HG03460 (cell line): Measurements from ENCODE around the gene MAEL.

Experiments
- ATAC-seq: cut with Tn5 transposase; IDR thresholded peaks from one replicate; pipeline ENCODE4 v1.9.1; 2021; ENCODE audit not compliant: unreplicated experiment

The MAEL gene

DNA sequence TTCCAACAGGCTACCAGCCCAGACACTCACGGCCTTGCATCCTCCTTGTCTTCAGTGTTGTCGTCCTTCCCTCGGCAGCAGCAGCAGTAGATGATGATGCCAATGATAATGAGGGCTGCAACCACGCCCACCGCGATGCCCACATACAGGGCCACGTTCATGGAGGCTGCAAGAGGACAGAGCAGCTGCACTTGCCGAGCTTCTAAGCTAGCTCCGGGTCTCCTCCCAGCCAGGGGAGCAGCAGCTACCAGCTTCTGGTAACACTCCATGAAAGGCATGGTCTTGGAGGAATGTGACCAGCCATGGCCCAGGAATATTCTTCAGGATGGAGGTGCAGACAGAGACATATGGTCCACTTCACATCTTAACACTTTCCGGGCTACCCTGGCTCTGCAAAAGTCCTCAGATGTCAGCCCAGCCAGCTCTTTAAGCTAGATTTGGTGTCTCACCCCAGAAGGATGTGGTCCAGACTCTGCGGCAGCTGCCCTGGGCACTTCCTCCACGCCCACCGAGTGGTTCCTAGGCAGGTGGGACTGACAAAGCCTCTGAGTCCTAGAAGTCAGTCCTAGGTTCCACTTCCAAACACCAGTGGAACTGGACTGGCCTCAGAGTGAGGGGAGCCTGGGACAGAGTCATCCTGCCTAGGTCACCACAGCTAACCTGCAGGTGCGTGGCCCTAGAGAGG, 66.0 kb downstream of the MAEL start:
- ATAC-seq = no peak

DNA sequence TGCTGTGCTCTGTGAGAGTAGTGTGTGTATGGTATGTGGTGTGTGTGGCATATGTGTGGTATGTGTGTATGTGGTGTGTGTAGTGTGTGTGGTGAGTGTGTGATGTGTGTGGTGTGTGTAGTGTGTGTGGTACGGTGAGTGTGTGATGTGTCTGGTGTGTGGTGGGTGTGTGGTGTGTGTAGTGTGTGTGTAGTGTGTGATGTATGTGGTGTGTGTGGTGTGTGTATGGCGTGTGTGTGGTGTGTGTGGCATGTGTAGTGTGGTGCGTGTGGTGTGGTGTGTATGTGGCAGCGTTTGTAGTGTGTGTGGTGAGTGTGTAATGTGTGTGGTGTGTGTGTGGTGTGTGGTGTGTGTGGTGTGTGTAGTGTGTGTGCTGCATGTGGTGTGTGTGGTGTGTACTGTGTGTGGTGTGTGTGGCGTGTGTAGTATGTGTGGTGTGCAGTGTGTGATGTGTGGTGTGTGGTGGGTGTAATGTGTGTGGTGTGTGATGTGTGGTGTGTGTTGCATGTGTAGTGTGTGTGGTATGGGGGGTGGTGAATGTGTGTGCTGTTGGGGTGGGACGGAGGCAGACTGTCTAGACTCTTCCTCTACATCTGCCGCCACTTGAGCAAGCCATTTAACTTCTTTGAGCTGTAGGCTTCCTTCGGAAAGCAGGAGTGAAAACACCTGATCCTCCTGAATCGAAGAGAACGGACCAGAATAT, 67.6 kb downstream of the MAEL start:
- no peak for ATAC-seq

DNA sequence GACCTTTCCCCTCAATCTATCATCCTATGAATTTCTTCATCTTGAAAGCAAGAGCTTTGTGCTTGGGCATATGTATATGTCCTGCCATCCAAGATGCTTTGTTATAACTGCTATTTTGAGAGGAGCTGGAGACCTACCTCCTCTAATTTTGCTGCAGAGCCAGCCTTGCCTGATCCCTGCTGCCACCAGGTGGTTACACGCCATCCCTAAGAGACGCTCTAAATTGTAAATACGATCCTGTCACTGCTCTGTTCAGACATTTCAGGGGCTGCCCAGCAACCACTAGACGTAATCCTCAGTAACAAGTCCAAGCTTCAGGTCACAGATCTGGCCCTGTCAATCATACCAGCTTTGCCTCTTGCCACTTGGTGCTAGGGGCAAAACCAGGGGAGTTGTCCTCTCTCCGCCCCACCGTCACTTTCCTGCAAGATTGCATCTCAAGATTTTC, 68.2 kb downstream of the MAEL start:
- ATAC-seq = peak; percentile 75

DNA sequence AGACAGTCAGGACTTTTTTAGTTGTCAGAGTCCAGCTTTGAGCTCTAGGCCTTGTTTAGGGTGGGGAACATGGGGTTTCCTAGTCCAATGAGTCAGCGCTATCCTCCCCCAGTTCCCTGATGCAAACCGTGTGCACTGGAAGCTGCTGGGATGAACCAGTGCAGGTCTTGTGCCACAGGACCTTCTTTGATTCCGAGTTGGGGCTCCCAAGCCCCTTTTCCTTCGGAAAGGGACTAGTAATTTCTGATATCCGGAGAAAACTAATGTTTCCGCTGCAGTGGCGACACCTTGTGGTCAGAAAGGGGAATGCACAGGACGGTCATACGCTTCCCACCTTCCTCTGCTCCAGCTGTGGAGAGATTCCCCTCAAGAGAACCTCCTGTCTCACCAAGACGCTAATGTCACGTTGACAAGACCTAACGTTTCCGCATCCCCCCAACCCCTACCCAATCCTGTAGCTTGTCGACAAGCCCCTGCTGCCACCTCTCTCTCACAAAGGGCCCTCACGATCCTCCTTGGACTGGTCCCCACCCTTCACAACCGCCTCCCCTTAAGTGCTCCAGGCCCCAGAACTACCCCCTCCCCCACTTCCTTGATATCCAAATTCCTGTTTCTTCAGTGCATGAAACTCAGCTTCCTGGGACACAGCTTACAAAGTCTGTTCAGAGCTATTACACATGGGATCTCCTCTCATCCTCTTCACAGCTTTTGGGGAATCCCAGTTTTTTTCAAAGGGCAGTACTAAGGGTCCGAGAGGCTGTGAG, 70.1 kb downstream of the MAEL start:
- ATAC-seq = no peak

DNA sequence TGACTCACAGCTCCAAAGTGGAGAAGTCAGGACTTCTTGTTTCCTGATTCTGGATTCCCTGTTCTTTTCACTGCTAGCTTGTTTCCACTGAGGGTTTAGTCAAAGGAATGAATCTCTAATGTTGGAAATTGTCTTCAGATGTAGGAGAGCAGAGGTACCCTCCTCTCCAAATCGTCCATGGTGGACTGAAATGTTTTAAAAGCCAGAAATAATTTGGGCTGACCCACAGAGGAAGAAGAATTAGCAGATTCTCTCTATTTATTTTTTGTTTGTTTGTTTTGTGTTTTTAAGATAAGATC, 70.7 kb downstream of the MAEL start:
- ATAC-seq = no peak

DNA sequence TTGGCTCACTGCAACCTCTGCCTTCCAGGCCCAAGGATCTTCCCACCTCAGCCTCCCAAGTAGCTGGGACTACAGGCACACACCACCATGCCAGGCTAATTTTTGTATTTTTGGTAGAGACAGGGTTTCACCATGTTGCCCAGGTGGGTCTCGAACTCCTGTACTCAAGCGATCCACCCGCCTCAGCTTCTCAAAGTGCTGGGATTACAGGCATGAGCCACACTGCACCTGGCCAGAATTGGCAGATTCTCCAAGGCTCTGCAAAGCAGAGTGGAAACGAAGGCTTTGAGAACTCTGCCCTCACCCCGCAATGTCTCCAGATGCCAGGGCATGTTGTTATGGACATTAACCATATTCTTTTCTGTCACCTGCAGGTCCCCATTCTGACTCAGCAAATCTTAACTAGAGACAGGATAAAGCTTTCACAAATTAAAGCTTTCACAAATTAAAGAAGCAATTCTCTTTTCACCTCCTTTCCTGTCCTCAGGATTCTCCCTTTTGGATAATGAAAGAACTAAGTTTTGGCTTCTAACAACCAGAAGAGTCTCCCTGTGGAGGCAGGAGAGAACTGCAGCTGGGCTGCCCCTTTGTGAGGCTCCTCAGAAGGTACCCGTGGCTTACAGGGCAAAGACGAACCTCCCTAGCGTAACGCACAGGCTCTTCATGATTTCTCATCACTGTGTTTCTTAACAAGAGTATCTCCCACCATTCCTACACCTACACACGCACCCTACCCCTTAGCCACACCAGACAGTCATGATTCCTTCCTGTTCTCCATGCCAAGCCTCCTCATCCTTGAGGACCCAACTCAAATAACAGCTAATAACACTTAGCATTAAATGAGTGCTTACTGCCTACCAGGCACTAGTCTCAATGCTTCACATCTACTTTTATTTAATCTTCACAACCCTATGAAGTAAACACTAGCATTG, 71.3 kb downstream of the MAEL start:
- no peak for ATAC-seq

DNA sequence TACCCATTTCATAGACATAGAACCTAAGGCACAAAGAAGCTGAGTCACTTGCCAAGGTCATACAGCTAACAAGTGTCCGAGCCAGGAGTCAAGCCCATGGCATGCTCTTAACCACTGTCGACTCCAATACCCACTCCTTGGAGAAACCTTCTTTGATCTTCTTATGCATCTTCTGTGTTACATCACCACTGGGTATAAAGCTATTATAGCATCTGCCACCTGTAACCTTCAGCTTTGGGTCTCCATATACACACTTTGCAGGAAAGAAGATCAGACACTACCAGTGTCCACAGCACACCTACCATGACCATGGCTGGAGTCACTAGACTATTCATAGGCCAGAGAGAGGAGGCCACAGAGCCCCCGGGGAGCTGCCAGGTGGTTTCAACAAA, 72.0 kb downstream of the MAEL start:
- no peak for ATAC-seq

DNA sequence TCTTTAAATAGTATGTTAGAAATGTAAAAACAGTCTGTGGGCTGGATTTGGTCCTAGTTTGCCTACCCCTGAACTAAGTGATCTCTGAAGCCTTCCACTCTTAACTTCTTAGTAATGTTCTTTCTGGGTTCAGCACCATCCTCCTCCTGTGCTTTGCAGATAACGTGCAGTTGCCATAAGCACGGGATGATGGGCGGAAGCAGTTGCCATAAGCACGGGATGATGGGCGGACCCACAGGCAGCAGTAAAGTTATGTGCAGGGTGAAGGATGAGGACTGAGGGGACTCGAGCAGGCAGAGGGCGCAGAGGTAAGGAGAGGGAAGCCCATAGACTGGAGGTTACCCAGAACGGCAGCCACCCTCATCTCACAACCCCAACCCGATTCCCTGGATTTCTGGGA, 75.5 kb downstream of the MAEL start:
- no peak for ATAC-seq

DNA sequence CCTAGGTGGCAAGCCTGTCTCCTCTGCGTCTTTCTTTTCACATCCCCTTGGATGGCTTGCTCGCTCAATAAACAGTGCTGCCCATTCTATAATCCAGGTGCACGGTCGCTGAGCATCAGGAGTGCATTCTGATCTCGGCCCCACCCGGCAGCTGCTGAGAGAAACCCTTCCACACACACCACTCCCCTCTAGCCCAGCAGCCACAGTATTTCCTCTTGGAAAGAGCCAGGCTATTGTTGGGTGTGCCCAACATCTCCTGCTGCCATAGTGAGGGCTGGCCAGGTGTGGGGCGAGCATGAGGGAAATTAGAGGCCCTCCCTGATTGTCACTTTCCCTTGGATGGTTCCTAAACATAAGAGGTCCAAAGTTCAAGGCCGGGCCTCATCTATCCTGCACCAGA, 76.4 kb downstream of the MAEL start:
- ATAC-seq = no peak

DNA sequence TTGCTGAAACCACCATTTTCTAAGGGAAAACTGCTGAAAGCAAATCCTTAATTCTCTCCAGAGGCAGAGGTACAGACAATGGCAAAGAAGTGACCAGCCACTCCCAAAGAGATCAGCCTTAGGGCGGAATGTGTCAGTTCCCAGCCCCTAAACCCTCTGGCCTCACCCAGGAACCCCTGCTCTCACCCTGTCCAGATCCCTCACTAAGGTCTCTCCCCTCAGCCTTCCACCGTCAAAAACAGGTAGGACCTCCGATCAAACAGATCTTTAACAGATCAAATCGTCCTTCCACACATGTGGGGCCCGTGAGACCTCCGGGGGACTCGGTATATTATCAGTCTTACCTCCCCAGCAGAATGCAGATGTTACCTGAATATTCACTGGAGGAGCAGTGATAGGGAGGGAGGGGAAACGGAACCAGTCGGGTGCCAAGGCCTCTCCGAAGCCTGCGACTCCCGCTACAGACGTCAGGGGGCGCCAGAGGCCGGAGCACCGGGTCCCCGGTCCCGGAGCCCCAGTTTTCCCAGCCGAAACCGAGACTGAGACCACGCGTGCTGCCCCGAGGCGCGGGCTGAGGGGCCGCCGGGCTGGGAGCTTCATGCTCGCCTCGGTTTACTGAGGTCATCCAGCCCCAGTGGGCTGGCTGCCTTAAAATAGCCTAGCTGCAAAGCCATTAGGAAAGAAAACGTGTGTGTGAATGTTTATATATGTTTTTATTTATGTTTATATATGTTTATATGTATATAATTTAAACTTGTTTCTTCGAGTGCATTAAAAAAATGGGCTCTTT, 77.4 kb downstream of the MAEL start:
- ATAC-seq = peak; percentile 77

DNA sequence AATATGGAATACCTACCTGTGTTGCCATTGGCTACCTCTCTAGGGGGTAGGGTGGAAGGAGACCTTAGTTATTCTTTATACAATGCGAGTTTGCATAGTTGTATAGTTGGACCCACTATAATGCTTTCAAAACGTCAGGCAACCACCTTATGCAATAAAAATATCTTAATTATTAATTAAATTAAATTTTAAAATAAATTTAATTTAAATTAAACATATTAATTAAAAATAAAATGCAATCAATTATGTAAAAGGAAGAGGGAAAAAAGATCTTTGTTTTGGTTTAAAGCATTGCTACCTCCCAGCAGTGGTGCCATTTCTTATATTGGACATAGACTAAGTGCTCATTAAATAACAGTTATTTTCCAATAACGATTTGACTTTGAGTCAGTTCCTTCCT, 78.8 kb downstream of the MAEL start:
- ATAC-seq = no peak

DNA sequence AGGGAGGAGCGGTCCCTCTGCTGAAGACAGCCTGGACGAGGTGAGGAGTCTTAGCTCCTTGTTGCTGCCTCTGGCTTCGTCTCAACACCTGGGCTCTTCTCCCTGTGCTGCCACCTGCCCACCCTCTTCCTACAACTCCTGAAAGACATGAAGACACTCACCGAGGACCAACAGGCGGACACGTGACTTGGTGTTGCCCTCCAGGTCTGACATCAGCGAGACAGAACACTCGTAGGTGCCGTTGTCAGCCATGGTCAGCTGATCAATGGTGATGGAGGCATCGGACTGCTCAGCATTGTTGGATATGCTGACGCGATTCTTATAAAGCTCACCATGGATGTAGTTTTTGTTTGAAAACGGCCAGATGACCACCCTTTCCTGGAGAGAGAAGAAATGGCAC, 79.7 kb downstream of the MAEL start:
- ATAC-seq = no peak

DNA sequence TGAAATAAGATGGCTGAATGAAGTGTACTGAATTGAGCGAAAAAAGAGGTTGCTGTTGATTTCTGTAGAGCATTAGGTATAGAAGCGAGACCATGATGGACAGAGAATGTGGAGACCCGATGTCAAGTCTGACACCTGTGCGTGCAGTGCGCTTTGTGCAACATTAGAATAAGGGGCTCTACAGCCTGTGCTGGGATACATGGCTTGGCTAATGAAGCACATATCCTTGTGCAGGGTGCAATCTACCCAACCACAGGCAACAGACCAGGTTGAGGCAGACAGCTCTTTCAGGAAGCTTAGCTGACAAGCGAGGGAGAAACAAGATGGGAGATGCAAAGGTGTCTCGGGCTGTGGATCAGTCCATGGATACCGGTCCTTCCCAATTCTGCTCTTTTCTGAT, 82.2 kb downstream of the MAEL start:
- no peak for ATAC-seq
